CD4-positive, alpha-beta T cell treated with Interleukin-1 beta for 1 hour (primary cell): Measurements from ENCODE around the gene NOP58.
"Not testable (repeated sequence)": the region's sequence is repeated elsewhere in the genome, so short reads cannot be mapped to it uniquely, and the experiment has no call there.

ENCODE experiments used
- DNase-seq, 2 donors: peaks; one replicate each; pipeline ENCODE4 v3.0.0-alpha.2; 2020 to 2022

Gene NOP58

DNA sequence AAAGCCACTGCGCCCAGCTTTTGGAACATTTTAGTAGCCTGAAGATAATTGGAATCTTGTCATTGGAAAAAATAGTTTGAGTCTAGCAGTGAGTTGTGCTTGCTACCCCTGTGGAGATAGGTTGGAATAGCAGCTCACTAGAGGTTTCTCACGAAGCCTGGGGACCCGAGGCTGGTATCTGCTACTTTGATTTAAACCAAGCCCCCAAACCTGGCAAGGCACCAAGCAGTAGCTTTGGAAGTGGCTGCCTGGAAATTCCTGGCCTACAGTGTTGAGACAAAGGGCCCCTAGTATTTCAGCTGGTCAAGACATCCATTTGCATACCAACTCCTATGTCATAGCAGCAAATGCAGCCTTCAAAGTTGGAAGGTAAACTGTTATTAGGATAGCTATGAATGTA is 42.1 kb downstream of the NOP58 start:
- no peak for DNase-seq

DNA sequence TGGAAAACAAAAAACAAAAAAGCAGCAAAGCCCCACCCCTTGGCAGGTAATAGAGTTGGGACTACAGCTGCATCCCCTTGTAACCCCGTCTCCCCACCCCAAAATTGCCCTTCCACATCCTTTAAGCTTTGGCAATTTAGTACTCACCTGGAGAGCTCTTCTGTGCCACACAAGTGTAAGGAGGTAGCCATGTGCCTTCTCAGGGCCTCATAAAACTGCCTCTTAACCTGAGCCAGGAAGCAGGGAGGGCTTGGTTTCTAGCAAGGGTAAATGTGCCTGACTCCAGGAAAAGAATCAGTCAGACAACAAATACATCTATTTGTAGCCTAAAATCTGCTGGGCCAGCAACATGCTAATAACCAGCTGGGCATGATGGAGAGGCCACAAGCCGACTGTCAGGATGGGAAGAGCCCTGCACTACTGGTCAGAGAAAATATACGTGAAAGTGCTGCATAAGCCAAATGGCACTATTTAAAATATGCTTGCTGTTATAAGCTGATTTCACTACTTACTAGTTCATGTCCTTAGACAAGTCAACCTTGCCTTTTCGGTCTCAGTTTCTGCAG is 46.3 kb downstream of the NOP58 start:
- no peak for DNase-seq

DNA sequence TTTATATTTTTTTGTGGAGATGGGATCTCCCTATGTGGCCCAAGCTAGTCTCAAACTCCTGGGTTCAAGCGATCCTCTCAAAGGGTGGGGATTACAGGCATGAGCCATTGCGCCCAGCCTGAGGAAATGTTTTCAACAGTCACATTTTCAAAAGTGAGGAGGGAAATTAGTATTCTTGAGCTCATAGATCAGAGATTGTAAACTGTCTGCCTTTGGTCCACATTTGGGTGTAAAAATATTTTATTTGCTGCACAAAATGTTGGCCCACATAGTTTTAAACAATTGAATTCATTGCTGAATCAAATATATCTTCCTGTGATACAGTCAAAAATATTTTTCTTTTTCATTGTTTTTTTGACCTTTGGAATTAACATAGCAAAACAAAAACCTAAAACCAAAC is 48.6 kb downstream of the NOP58 start:
- no peak for DNase-seq

DNA sequence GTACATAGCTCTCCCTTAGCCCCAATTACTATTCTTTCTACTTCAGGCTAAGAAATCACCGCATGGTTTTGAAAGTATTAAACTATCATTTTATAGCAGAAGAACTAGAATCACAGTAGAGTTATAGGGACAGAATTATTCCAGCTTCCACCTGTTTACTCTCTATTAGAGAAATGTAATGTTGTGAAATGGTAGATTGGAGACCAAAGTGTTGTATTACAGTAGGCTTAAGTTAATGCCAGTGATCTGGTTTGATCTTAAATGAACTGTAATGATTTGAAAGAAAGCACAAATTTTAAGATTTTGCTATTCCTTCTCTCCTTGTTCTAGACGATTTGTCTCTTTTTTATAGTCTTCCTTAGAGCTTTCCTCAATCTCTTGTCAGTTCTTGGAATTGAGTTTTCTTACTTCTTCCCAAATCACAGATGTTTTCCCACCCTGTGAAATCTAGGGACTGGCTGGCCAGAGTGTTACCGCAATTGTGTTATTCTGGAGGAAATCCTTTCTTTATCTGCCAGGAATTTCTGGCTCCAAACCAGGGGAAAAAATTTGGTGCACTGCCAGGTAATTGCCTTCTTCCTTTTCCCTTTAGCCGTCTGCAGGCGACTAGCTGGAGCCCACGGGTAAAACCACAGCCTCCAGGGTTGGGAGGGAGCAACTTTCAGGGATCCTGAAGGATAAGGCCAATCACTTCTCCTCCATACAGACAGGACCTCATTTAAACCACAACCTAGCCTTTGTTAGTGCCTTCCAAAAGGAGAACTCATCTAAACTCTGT is 51.7 kb downstream of the NOP58 start:
- DNase-seq: no peak

DNA sequence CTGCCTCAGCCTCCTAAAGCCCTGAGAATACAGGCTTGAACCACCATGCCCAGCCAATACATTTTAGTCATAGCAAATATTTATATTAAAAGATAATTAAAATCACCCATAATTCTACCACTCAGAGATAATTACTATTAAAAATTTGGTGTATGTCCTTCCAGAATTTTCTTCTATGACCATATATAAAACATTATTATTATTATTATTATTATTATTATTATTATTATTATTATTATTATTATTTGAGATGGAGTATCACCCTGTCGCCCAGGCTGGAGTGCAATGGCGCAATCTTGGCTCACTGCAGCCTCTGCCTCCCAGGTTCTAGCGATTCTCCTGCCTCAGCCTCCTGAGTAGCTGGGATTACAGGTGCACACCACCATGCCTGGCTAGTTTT is 54.8 kb downstream of the NOP58 start:
- DNase-seq: not testable (repeated sequence)

DNA sequence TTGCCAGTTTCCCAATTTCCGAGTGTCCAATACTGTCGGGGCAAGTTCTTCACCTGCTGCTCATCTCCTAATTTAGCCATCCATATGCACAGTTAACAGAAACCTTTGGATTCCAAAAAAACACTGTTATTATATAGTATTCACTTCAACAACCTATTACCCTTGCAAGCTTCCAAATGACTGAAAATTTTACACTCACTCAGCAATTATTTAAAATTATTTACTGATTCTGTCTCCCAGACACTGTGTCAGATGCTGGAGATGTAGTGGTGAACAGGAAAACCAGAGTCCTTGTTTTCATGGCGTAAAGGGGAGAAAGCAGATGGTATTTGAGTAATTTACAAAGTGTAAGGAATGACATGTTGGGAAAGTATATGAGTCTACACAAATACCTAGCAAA is 56.9 kb downstream of the NOP58 start:
- no peak for DNase-seq

DNA sequence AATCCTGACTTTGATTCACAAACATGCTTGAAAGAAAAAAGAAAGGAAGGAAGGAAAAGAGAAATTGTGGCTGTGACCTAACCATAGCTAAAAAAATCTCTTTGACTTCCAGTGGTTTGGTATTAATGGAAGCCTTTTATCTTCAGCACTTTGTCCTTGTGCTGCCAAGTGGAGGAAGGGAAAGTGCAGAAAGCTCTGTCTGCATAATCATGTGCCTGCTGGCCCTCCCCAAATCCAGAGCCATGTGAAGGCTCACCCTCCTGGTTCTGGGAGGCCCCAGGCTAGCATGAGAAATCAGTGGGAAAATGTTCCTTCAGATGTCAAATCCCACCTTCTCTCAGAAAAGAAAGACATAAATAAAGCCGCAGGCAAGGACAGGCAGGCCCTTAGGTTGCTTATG is 62.3 kb downstream of the NOP58 start:
- no peak for DNase-seq

DNA sequence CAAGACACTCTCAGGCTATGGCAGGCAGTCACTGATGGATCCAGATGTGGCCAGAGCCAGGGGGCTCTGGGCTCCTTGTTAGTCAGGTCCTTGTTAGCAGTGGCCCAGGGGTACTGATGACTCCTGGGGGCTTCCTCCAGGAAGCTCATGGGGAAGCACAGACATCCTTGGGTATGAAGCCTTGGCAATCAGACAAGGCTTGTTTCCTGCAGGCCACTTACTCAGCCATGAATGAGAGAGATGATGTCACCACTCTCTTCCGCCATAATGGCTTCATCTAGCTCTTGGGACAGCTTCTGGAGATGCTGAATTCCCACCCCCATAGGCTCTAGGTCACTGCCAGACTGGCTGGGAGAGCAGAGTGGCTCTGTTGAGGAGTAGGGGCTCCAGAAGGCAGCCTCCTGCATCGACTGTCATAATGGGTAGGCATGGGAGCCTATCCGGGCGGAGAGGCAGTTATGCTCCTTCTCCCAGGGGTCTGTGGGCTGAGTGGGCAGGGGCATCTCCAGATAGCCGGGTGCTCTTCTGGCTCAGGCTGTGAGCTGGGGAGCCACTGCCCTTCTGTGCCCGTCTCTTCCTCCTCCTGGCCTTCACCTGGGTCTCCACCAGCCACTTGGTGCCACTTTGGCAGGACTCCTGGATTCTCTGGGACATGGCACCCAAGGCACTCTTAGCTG is 70.4 kb downstream of the NOP58 start:
- DNase-seq: no peak

DNA sequence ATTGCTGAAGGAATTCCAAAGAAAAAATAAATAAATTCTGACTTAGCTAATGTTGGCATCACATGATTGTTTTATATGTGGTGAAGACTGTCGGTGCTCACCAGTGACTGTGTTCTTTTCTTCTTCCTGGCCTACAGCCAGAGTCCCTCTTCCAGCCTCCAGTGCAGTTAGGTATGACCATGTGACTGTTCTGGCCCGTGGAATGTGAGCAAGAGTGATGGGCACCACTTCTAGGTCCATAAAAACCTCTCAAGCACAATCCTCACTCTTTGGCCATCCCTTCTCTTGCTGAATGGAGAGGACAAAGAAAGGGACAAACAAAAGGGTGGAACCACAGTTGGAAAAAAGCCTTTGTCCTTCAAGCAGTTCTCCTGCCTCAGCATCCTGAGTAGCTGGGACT is 71.6 kb downstream of the NOP58 start:
- no peak for DNase-seq

DNA sequence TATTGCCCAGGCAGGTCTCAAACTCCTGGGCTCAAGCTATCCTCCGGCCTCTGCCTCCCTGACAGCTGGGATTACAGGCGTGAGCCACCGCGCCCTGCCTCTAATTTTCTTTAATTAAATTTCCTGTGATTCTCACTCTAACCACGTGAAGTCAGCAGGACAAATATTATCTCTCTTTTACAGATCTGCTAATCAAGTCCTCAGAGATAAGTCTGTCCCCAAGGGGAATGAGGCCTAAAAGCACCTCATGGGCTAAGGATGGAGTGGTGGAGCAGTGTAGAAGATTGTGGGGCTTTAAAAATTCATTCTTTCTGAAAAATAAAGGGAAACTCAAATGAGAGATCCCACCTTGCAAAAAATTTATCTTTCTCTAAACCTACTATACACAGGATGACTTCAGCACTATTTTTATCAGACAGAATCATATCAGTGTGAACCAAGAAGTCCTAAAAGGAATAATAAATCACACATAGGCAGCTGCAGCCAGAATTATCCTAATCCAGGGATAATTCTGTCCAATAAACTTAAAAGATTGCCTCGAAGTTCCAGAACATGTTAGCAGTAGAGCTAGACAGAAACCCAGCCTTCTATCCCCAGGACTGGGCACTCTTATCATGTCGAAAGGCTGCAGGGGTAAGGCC is 72.3 kb downstream of the NOP58 start:
- no peak for DNase-seq

DNA sequence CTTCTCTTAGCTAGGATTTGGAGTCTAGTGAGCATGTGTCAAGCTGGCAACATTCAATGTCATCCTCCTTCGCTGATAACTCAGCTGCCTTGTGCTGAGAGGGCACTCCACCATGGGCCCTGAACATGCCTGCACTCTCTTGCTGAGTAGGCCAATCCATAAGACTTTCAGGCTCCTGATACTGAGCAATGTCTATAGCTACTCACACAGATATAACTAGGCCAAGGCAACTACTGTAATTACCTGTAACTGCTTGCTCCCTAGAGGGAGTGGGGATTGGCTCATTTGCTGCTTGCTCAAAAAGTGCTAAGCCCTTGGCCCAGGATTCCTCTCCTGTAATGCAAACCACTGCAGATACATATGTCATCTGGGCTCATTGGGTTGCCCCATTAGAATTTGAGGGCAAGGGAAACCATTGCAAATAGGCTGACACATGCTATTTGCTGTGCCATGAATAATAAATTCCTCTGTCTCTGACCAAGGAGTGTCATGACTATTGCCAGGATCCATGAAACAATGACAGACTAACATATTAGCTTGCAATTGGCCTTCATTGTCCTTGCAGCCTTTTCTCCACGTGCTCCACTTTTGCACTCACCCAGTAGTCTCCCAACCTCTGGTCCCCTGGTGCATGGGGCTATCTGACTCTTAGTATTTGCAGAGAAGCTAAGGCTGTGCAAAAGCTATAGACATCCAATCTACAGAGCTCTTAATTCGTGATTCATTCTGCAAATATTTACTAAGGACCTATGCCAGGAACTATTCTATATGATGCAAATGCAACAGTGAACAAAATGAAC is 73.7 kb downstream of the NOP58 start:
- DNase-seq: no peak

DNA sequence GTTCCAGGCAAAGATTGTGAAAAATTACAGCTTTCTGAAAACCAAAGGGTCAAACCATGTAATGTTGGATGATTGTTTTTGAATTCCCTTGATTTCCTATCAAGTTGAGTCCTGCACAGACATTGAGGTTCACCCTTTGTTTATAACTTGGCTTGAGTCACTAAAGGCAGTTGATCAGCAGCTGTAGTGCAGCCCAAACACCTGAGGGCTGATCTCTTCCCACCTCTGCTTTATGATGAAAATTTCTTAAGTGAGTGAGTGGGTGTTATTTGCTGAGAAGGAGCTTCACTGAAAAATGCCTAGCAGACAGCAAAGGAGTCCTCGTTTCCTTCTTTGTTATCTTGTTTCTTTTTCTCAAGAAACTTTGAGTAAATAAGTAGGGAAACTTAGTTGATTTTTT is 78.6 kb downstream of the NOP58 start:
- DNase-seq: no peak

DNA sequence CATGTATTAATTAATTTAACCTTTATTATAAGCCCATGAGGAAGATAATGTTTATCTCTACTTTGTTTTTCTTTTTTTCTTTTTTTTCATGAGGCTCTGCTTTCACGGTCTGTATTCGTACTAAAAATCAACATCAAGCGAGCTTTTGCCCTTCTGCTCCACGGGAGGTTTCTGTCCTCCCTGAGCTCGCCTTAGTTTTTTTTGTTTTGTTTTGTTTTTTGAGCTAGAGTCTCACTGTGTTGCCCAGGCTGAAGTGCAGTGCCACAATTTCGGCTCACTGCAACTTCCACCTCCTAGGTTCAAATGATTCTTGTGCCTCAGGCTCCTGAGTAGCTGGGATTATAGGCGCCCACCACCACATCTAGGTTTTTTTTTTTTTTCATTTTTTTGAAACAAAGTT is 80.6 kb downstream of the NOP58 start:
- DNase-seq: no peak
